Calu3 (cell line): ENCODE measurements around the gene SLC35F4. TPM values are rescaled to one million over a fixed set of nuclear protein-coding genes. Genes with fewer than 3 reads are reported as not detected.

Source experiments
- BruUV-seq: library from RNA; stranded (reverse); fragments of 400-500 nt; replicated peaks from 2 replicates; lab custom pipeline; 2021; lab: Mats Ljungman, UMichigan
- CTCF ChIA-PET: fragments of 300-600 bp; sonication (Branson Sonifier 250); formaldehyde crosslinking; loops from one replicate; lab custom pipeline; 2022; ENCODE audit warnings: antibody characterized with exemption; lab: Charles Lee
- DNase-seq: peaks from one replicate; pipeline ENCODE4 v3.0.0; 2022
- H3K27ac Mint-ChIP-seq: one replicate; pipeline ENCODE4 v1.8.0; 2022; ENCODE audit warnings: mixed read lengths; ENCODE audit not compliant: unreplicated experiment
- H3K27me3 Mint-ChIP-seq: one replicate; pipeline ENCODE4 v1.8.0; 2022; ENCODE audit warnings: mixed read lengths; ENCODE audit not compliant: unreplicated experiment
- H3K36me3 Mint-ChIP-seq: one replicate; pipeline ENCODE4 v1.8.0; 2022; ENCODE audit warnings: mild to moderate bottlenecking, moderate library complexity, mixed read lengths; ENCODE audit not compliant: insufficient read depth, unreplicated experiment
- H3K4me1 Mint-ChIP-seq: one replicate; pipeline ENCODE4 v1.8.0; 2022; ENCODE audit warnings: mild to moderate bottlenecking, low read depth, mixed read lengths; ENCODE audit not compliant: unreplicated experiment
- H3K4me3 Mint-ChIP-seq: one replicate; pipeline ENCODE4 v1.8.0; 2022; ENCODE audit warnings: mild to moderate bottlenecking, low read depth, moderate library complexity, mixed read lengths; ENCODE audit not compliant: unreplicated experiment
- H3K9me3 Mint-ChIP-seq: one replicate; pipeline ENCODE4 v1.8.0; 2022; ENCODE audit warnings: low read depth, mixed read lengths; ENCODE audit not compliant: unreplicated experiment
- intact Hi-C: fragments of 100-400 bp; cut with micrococcal nuclease; formaldehyde crosslinking; loops from one replicate; pipeline ENCODE4 v1.10.0; 2022; ENCODE audit not compliant: unreplicated experiment
- total RNA-seq: library from RNA; stranded (reverse); gene quantifications from 2 replicates; pipeline ENCODE4 v1.2.3, GENCODE V29; 2022
- TF ChIP-seq, protein P1 (sequence below): fragments of 200-600 bp; IDR thresholded peaks from one replicate; pipeline ENCODE4 v1.8.0; 2022; ENCODE audit warnings: antibody characterized with exemption; ENCODE audit not compliant: unreplicated experiment

The SLC35F4 gene
- total RNA-seq, 1 experiment from 2014 or later, result not detected

DNA sequence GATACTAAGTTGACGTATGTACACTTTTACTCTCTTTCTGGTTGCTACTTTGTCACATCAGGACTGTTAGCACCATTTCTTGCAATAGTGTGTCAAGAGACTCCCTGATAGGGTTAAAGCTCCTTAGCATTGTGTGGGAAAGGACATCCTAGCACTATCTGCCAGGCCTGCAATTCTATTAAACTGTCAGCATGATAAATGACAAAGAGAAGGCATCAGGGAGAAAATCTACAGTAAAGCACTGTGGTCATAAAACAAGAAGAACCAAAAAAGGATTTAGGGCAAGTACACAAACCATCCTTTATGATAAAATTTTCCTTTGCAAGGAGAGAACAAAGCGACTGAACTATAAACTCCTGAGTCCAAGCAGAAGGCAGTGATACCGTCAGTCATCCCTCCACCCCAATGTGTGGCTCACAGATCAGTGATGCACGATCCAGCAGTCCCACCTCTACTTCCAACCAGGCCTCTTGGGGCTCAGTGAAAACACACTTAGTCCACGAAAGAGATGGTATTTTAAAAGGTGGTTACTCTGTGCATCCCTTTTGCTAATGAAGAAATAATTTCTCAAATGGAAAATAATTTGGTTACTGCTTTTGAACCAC is 31.4 kb upstream of the SLC35F4 start:
- DNase-seq, result no peak
- H3K9me3 Mint-ChIP-seq, result no peaks in the 10 kb centered on the region
- H3K27me3 Mint-ChIP-seq, result peaks cover 54% of the 10 kb centered on the region
- H3K4me1 Mint-ChIP-seq, result no peaks in the 10 kb centered on the region
- intact Hi-C loops, result no loop called here
- no TSS peak for BruUV-seq
- no peak overlapping the region for H3K27ac Mint-ChIP-seq
- CTCF ChIA-PET, result no interaction called here
- TF ChIP-seq, protein P1, sequence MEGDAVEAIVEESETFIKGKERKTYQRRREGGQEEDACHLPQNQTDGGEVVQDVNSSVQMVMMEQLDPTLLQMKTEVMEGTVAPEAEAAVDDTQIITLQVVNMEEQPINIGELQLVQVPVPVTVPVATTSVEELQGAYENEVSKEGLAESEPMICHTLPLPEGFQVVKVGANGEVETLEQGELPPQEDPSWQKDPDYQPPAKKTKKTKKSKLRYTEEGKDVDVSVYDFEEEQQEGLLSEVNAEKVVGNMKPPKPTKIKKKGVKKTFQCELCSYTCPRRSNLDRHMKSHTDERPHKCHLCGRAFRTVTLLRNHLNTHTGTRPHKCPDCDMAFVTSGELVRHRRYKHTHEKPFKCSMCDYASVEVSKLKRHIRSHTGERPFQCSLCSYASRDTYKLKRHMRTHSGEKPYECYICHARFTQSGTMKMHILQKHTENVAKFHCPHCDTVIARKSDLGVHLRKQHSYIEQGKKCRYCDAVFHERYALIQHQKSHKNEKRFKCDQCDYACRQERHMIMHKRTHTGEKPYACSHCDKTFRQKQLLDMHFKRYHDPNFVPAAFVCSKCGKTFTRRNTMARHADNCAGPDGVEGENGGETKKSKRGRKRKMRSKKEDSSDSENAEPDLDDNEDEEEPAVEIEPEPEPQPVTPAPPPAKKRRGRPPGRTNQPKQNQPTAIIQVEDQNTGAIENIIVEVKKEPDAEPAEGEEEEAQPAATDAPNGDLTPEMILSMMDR, result no peak
- no peak overlapping the region for H3K4me3 Mint-ChIP-seq
- H3K36me3 Mint-ChIP-seq, result no peaks in the 10 kb centered on the region

DNA sequence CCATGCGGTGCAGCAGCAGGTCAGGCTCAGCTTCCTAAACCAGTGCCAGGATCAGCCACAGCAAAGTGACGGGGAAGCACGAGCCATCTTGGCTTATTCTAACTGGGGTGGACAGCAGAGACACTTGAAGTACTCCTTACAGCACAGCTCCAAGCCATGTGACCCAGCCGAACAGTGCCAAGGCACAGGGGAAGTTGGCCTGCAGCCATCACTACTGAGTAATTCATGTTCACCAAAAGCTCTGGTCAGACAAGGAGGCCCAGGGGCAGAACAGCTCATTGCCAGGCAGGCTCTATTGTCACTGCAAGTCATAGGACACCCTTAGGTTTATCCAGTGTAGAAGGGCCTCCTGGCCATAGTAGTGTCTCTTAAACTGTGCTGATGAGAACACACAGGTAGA is 23.4 kb upstream of the SLC35F4 start:
- CTCF ChIA-PET, result no interaction called here
- no peak overlapping the region for H3K4me3 Mint-ChIP-seq
- no peaks in the 10 kb centered on the region for H3K36me3 Mint-ChIP-seq
- peak; percentile 26 for DNase-seq
- H3K27ac Mint-ChIP-seq, result no peak overlapping the region
- intact Hi-C loops, result no loop called here
- H3K27me3 Mint-ChIP-seq, result peaks cover 17% of the 10 kb centered on the region
- TF ChIP-seq, protein P1, result no peak
- BruUV-seq, result no TSS peak
- H3K4me1 Mint-ChIP-seq, result no peaks in the 10 kb centered on the region
- no peaks in the 10 kb centered on the region for H3K9me3 Mint-ChIP-seq

DNA sequence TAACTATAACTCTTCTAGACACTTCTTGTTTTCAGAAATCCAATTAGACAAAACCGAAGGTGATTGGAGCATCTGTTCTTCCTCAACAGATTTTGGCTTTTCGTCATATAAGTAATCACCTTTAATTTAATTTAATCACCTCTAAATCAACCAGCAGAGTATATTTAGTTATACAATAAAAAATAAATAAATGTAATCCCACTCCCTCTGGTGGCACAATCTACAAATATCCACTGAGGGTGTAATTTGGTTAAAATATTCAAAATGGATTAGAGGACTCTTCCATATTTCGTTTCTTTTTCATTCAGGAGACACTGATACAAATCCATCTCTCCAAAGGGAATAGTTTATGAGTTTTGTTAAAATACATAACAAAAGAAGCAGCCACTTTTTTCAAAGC is 18.3 kb upstream of the SLC35F4 start:
- H3K27me3 Mint-ChIP-seq, result peaks cover 60% of the 10 kb centered on the region
- no peak overlapping the region for H3K27ac Mint-ChIP-seq
- no peaks in the 10 kb centered on the region for H3K9me3 Mint-ChIP-seq
- TF ChIP-seq, protein P1, result peak; percentile 21
- BruUV-seq, result no TSS peak
- no peaks in the 10 kb centered on the region for H3K4me1 Mint-ChIP-seq
- H3K4me3 Mint-ChIP-seq, result no peak overlapping the region
- H3K36me3 Mint-ChIP-seq, result no peaks in the 10 kb centered on the region
- CTCF ChIA-PET, result no interaction called here
- DNase-seq, result no peak
- intact Hi-C loops, result no loop called here

GRCh38 chr14:57883061-57883460 is 17.2 kb upstream of the SLC35F4 start:
- H3K4me3 Mint-ChIP-seq, result no peak overlapping the region
- peaks cover 71% of the 10 kb centered on the region for H3K27me3 Mint-ChIP-seq
- CTCF ChIA-PET, result no interaction called here
- no peaks in the 10 kb centered on the region for H3K36me3 Mint-ChIP-seq
- no TSS peak for BruUV-seq
- peaks cover 5% of the 10 kb centered on the region for H3K9me3 Mint-ChIP-seq
- H3K27ac Mint-ChIP-seq, result no peak overlapping the region
- H3K4me1 Mint-ChIP-seq, result no peaks in the 10 kb centered on the region
- TF ChIP-seq, protein P1, result no peak
- intact Hi-C loops, result no loop called here
- no peak for DNase-seq
